ENCODE measurements around the gene HOXD4.
A peak's percentile ranks its signal among the peaks of the same experiment; 100 is the strongest.

HOXD4 gene

GRCh38 chr2:176151442-176152287 is at the start of gene HOXD4:
TSS of gene HOXD4 (plus strand) at chr2:176151550. CDS start at chr2:176151634, 84 bp downstream.
- DNase-seq (ENCODE audit: low read depth) = no peak
- H3K4me3 ChIP-seq (ENCODE audit: low read depth, low read length) = peak within 1 kb of the TSS; percentile 27

- DNase-seq (ENCODE audit: low read depth) = no peak
- H3K4me3 ChIP-seq (ENCODE audit: low read depth, low read length) = no peak overlapping the region
Observed at GRCh38 chr2:176101842-176102241, 49.5 kb upstream of the HOXD4 start.

- DNase-seq (ENCODE audit: low read depth) = no peak
- H3K4me3 ChIP-seq (ENCODE audit: low read depth, low read length) = no peak overlapping the region
Observed at GRCh38 chr2:176102309-176102866, 49.0 kb upstream of the HOXD4 start.

DNA sequence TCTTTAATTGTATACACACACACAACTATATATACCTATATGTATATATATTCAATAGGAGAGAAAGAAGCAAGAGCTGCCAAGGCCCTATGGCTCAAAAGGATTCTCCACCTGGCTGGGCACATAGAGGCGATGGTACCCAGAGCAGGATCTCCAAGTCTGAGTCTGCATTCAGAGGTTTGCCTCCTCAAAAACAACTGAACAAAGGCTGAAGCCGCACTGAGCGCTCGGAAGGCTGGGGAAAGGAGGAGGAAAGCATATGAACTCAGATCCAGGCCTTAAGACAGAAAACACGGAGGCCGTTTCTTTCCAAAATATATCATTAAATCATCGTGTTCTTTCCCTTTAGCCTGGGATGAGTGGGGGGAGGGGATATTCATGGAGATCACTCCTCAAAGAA is 48.2 kb upstream of the HOXD4 start:
- no peak overlapping the region for H3K4me3 ChIP-seq (ENCODE audit: low read depth, low read length)
- no peak for DNase-seq (ENCODE audit: low read depth)

DNA sequence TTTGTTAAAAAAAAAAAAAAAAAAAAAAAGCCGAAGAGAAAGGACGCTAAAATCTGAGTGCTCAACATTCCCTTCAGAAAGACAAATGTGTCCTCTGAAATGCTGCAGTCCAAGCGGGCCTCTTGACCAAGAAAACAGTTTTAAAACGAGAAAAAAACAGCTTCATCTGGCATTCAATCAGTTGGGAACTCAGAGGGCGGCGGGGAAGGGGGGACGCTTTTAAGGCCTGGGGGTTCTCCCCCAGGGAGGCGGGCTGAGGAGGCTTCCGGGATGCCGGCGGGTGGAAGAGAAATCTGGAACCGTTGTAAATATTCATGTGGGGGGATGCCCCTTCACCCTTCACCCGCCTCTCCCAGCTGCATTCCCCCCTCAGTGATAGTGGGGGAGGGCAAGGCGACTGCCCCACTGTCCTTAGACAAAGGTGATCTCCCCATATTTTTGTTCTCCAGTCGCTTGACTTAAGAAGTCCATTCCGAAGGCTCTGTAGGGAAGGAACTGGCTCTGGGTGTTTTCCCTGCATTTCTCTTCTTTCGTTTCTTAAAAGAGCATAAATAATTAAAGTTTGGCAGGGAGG is 47.5 kb upstream of the HOXD4 start:
- H3K4me3 ChIP-seq (ENCODE audit: low read depth, low read length) = no peak overlapping the region
- no peak for DNase-seq (ENCODE audit: low read depth)

DNA sequence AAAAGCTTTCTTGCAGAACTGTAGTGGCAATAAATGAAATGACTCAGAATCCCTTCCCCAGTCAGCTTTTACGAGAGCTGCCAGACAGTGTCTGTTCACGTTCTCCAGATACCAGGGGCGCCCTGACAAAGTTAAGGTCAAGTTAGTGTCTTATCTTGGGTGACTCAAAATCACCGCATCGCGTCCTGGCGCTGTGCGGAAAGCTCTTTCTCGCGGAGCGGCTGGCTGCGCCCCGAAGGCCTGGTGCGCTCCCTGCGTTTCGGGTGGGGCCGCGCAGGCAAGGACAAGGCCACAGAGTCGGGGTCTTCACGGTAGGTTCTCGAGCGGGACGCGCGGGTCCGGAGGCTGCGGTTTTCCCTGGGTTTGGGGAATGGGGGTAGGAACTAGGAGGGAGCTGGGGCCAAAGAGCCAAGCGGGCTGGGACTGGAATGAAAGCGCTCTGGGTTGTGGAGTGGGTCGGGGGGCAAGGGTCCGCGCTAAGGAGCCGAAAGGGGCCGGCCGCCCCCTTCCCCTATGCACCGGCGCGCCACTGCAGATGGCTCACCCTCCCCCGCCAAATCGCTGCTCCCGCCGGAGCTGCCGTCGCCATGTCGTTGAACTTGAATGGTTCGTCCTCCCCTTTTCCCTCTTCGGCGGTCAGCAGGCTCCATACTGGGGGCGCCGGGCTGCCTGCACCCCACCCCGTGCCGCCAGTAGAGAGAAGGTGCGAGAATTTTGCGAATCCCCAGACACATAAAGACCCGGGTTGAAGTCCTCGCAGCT is 46.9 kb upstream of the HOXD4 start:
- DNase-seq (ENCODE audit: low read depth) = no peak
- H3K4me3 ChIP-seq (ENCODE audit: low read depth, low read length) = no peak overlapping the region

DNA sequence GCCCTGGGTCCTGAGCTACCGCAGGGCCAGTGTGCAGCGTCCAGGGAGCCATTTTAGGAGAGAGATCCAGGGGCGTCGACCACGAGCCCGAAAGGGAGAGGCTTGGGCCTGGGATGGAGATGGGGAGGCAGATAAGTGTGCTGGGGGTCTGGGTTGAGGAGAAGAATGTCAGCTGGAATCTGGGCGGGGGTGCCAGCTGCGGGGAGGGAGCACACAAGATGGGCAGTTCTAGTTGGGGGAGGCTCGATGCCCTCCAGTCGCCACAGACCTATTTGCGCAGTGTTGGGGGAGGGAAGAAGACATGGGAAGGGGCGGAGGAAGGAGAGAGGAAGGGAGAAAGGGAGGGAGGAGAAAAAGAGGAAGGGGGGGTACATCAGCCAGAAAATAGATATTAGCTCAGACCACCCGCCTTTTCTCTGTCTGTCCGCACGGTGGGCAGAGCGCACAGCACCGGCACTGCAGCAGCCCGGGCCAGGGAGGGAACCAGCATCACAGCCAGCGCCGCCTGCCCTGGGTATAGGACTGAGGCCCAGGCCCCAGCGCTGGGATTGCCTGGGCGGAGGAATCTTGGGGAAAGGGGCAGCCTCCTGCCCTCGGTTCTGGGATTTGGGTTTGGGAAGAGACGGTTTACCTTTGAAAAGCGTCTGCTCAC is 46.1 kb upstream of the HOXD4 start:
- no peak for DNase-seq (ENCODE audit: low read depth)
- H3K4me3 ChIP-seq (ENCODE audit: low read depth, low read length) = no peak overlapping the region

- no peak for DNase-seq (ENCODE audit: low read depth)
Observed at GRCh38 chr2:176105730-176106580, 45.4 kb upstream of the HOXD4 start.

DNA sequence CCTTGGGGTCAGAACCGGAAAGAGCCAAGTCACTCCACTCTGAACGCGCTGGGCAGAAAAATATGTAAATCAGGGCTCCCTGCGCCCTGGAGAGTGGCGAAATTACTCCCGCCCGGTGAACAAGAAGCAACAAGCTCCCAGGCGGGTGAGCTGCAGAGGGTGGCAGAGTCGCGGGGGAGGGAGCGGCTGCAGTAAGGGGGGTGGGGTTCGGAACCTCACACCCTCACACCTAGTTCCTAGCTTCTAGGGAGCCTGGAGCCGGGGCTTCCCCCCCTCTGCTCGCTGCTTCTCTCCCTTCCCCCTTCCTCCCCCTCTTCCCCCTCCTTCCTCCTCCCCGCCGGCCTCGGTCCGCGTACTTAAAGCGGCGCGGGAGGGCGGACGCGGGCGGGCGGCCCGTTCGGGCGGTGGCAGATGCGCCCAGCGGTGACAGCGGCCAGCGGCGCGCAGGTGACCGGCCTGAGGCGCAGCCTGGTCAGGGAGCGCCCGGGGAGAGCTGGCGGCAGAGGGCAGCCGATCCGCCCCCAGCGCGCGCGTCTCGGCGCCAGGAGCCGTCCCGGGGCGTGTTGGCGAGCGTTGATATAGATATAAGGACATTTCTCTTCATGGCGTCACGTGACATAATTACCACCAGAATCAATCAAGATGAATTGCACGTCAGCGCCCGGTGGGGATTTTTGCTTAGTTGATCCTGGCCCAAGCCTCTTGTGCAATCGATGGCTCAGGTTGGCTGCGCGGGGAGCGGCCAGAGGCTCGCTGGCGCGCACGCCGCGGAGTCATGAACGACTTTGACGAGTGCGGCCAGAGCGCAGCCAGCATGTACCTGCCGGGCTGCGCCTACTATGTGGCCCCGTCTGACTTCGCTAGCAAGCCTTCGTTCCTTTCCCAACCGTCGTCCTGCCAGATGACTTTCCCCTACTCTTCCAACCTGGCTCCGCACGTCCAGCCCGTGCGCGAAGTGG is 44.5 kb upstream of the HOXD4 start, which contains the start of gene HOXD11:
HOXD11 (plus strand) TSS at position 700 of the 959 bp plus-strand sequence; CDS start at position 776, 76 bp downstream.
- H3K4me3 ChIP-seq (ENCODE audit: low read depth, low read length) = no peak within 1 kb of the TSS
- no peak for DNase-seq (ENCODE audit: low read depth)

More at GRCh38 chr2:176105730-176106580, 45.4 kb upstream of the HOXD4 start:
- H3K4me3 ChIP-seq (ENCODE audit: low read depth, low read length) = no peak overlapping the region

GRCh38 chr2:176107731-176108181 is 43.6 kb upstream of the HOXD4 start:
- no peak for DNase-seq (ENCODE audit: low read depth)
- no peak overlapping the region for H3K4me3 ChIP-seq (ENCODE audit: low read depth, low read length)

GRCh38 chr2:176109192-176109901 is 42.0 kb upstream of the HOXD4 start:
- H3K4me3 ChIP-seq (ENCODE audit: low read depth, low read length) = no peak overlapping the region
- no peak for DNase-seq (ENCODE audit: low read depth)

DNA sequence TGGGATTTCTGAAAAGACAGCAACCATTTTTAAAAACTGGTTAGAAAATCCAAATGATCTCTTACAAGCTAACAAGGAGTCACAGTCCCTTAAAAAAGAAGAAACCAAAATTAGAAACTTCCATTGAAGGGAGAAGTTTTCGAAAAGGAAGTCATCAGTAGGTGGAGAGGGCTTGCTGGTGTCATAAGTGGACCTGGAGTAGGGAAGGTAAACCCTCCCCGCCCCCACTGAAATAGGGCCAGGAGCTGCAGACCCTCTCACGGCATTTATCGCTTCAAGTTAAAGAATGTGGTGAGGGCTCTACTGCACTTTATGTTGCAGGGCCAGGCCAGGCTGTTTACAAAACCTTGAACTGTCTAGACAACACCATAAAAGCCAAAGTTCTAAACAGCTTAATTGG is 41.4 kb upstream of the HOXD4 start:
- no peak overlapping the region for H3K4me3 ChIP-seq (ENCODE audit: low read depth, low read length)
- DNase-seq (ENCODE audit: low read depth) = no peak

GRCh38 chr2:176110415-176111308 is 40.7 kb upstream of the HOXD4 start:
- DNase-seq (ENCODE audit: low read depth) = no peak
- no peak overlapping the region for H3K4me3 ChIP-seq (ENCODE audit: low read depth, low read length)

DNA sequence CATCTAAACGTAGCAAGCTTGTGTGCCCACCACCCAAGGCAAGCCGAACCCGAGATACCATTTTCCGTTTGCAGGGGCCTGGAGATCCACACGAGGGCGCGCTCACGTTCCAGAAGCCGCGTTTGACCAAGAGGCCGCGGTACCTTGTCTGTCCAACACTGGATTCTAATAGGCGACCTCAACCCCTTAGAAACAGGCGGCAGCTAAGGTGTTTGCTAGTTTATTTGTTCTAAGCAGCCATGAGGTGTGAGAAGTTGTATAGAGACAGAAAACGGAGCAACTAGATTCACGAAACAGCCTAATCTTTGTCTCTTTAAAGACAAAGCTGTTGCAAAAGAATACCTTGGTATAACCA is 40.1 kb upstream of the HOXD4 start:
- no peak overlapping the region for H3K4me3 ChIP-seq (ENCODE audit: low read depth, low read length)
- DNase-seq (ENCODE audit: low read depth) = no peak

DNA sequence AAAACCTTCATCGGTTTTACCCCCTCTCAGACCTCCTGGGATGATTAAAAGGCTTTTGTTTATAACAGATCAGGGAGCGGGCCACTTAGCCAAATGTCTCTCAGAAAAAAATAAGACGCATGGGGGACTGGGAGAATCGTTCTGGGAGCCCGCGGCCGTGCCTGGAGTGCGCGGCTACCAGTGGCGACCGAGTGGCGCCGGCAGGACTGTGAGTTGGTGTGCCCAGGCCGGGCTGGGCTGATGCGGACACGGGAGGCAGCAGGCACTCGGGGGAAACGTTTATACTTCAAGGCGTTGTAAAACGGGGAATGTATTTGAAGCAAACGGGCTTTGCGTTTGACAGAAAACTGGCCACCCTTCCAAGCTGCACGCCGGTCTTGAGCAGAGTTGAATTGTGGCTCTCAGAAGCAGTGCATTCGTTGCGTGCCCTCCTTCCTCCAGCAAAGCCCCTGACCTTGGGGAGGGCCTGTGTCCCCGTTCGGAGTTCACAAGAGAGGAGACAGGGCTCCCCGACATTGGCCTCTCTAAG is 39.4 kb upstream of the HOXD4 start:
- DNase-seq (ENCODE audit: low read depth) = no peak
- no peak overlapping the region for H3K4me3 ChIP-seq (ENCODE audit: low read depth, low read length)
